Astrocyte (in vitro differentiated cells and primary cell): ENCODE results near the gene ZSCAN1. TPM values are rescaled to one million over a fixed set of nuclear protein-coding genes. Genes with fewer than 3 reads are reported as not detected.

Source experiments
- DNase-seq: peaks from one replicate; pipeline ENCODE4 v3.0.0-alpha.2; 2010; ENCODE audit warnings: low read depth
- FAIRE-seq: peaks from 2 replicates; lab custom pipeline; 2011; peaks lifted over from hg19 to GRCh38; lab: Jason Lieb, UNC
- H2AFZ ChIP-seq: 2 replicates; pipeline ENCODE4 v1.6.0; 2012; ENCODE audit warnings: low read depth, low read length, inconsistent platforms
- H3K27ac ChIP-seq: 2 replicates; pipeline ENCODE4 v1.5.1; 2011; ENCODE audit warnings: low read depth, low read length, inconsistent platforms
- H3K27me3 ChIP-seq: 2 replicates; pipeline ENCODE4 v1.6.0; 2011; ENCODE audit warnings: low read length, inconsistent platforms; ENCODE audit not compliant: insufficient read depth
- H3K36me3 ChIP-seq: 2 replicates; pipeline ENCODE4 v1.5.1; 2011; ENCODE audit warnings: low read length, inconsistent platforms; ENCODE audit not compliant: insufficient read depth
- H3K4me1 ChIP-seq: 2 replicates; pipeline ENCODE4 v1.5.1; 2011; ENCODE audit warnings: low read length, inconsistent platforms; ENCODE audit not compliant: insufficient read depth
- H3K4me2 ChIP-seq: 2 replicates; pipeline ENCODE4 v1.6.0; 2012; ENCODE audit warnings: low read length, inconsistent platforms
- H3K4me3 ChIP-seq: 2 replicates; pipeline ENCODE4 v1.5.1; 2011; ENCODE audit warnings: low read depth, mild to moderate bottlenecking, low read length, inconsistent platforms; ENCODE audit not compliant: insufficient read depth
- H3K79me2 ChIP-seq: 2 replicates; pipeline ENCODE4 v1.6.0; 2012; ENCODE audit warnings: mild to moderate bottlenecking, low read length, inconsistent platforms; ENCODE audit not compliant: insufficient read depth
- H3K9ac ChIP-seq: 2 replicates; pipeline ENCODE4 v1.6.0; 2012; ENCODE audit warnings: mild to moderate bottlenecking, low read length, inconsistent platforms
- H3K9me3 ChIP-seq: 2 replicates; pipeline ENCODE4 v1.5.1; 2012; ENCODE audit warnings: low read depth, mild to moderate bottlenecking, low read length, inconsistent platforms; ENCODE audit not compliant: insufficient read depth
- H4K20me1 ChIP-seq: 2 replicates; pipeline ENCODE4 v1.6.0; 2012; ENCODE audit warnings: low read length, inconsistent platforms; ENCODE audit not compliant: insufficient read depth
- H3K27ac Mint-ChIP-seq: one replicate; pipeline ENCODE4 v1.8.0; 2021; ENCODE audit warnings: mild to moderate bottlenecking, mixed read lengths; ENCODE audit not compliant: unreplicated experiment
- H3K27me3 Mint-ChIP-seq: one replicate; pipeline ENCODE4 v1.8.0; 2021; ENCODE audit warnings: low read depth, mixed read lengths; ENCODE audit not compliant: unreplicated experiment
- H3K36me3 Mint-ChIP-seq: one replicate; pipeline ENCODE4 v1.8.0; 2021; ENCODE audit warnings: low read depth, mixed read lengths; ENCODE audit not compliant: unreplicated experiment
- H3K4me1 Mint-ChIP-seq: one replicate; pipeline ENCODE4 v1.8.0; 2021; ENCODE audit warnings: low read depth, mixed read lengths; ENCODE audit not compliant: unreplicated experiment
- H3K4me3 Mint-ChIP-seq: one replicate; pipeline ENCODE4 v1.8.0; 2021; ENCODE audit warnings: mild to moderate bottlenecking, moderate library complexity, mixed read lengths; ENCODE audit not compliant: unreplicated experiment
- H3K9me3 Mint-ChIP-seq: one replicate; pipeline ENCODE4 v1.8.0; 2021; ENCODE audit warnings: mild to moderate bottlenecking, mixed read lengths; ENCODE audit not compliant: unreplicated experiment
- CTCF ChIP-seq: IDR thresholded peaks from 2 replicates; pipeline ENCODE4 v1.5.1; 2011; ENCODE audit warnings: low read depth, mild to moderate bottlenecking, inconsistent platforms, low read length, moderate library complexity; ENCODE audit not compliant: insufficient read depth
- EZH2 ChIP-seq: IDR thresholded peaks from 2 replicates; pipeline ENCODE4 v1.6.1; 2012; ENCODE audit warnings: mild to moderate bottlenecking, low read length, inconsistent platforms; ENCODE audit not compliant: insufficient read depth
- total RNA-seq: library from RNA; stranded (reverse); gene quantifications from 2 replicates; pipeline ENCODE4 v1.2.1, GENCODE V29; 2021

The ZSCAN1 gene
- total RNA-seq, 1 donor from 2014 or later: not detected

GRCh38 chr19:58044391-58044790 lies 10.6 kb downstream of the ZSCAN1 start:
- Histone ChIP-seq H3K4me3 (no peak overlapping the region), H3K79me2 (no peaks in the 10 kb centered on the region), H3K27me3 (no peaks in the 10 kb centered on the region), H3K27ac (no peak overlapping the region), H3K36me3 (no peaks in the 10 kb centered on the region), H3K9me3 (peaks cover 18% of the 10 kb centered on the region), H3K4me1 (no peaks in the 10 kb centered on the region), H4K20me1 (no peaks in the 10 kb centered on the region), H3K9ac (no peak overlapping the region), H3K4me2 (no peak overlapping the region), H2AFZ (no peak overlapping the region)
- H3K4me3 Mint-ChIP-seq: no peak overlapping the region
- no peak for TF ChIP-seq CTCF
- no peak for TF ChIP-seq EZH2
- no peak overlapping the region for H3K27ac Mint-ChIP-seq
- FAIRE-seq (no peak), DNase-seq (no peak)
- peaks cover 32% of the 10 kb centered on the region for H3K9me3 Mint-ChIP-seq
- H3K27me3 Mint-ChIP-seq: no peaks in the 10 kb centered on the region
- peaks cover 3% of the 10 kb centered on the region for H3K36me3 Mint-ChIP-seq
- H3K4me1 Mint-ChIP-seq: no peaks in the 10 kb centered on the region

DNA sequence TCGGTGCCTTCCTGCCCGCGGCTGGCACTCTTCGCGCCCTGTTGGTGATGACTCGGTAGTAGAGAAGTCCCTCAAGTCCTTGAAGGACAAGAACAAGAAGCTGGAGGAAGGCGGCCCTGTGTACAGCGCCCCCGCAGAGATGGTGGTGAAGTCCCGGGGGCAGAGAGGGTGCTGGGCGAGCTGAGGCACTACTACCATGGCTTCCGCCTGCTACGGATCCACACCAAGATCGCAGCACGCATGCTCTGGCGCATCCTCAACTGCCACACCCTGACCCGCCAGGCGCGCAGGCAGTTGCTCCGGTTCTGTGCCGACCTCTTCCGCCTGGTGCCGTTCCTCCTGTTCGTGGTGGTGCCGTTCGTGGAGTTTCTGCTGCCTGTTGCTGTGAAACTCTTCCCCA lies 11.1 kb downstream of the ZSCAN1 start:
- no peaks in the 10 kb centered on the region for H3K79me2 ChIP-seq
- no peaks in the 10 kb centered on the region for H3K36me3 ChIP-seq
- no peak for DNase-seq
- TF ChIP-seq CTCF: no peak
- TF ChIP-seq EZH2: no peak
- peaks cover 21% of the 10 kb centered on the region for H3K9me3 ChIP-seq
- H3K27ac ChIP-seq: no peak overlapping the region
- H3K4me1 ChIP-seq: no peaks in the 10 kb centered on the region
- no peak overlapping the region for H3K4me2 ChIP-seq
- H3K36me3 Mint-ChIP-seq: peaks cover 3% of the 10 kb centered on the region
- no peak overlapping the region for H3K4me3 Mint-ChIP-seq
- H2AFZ ChIP-seq: no peak overlapping the region
- H3K27me3 ChIP-seq: no peaks in the 10 kb centered on the region
- no peaks in the 10 kb centered on the region for H3K27me3 Mint-ChIP-seq
- no peaks in the 10 kb centered on the region for H3K4me1 Mint-ChIP-seq
- H3K9ac ChIP-seq: no peak overlapping the region
- FAIRE-seq: no peak
- no peaks in the 10 kb centered on the region for H4K20me1 ChIP-seq
- H3K9me3 Mint-ChIP-seq: peaks cover 34% of the 10 kb centered on the region
- no peak overlapping the region for H3K4me3 ChIP-seq
- no peak overlapping the region for H3K27ac Mint-ChIP-seq

DNA sequence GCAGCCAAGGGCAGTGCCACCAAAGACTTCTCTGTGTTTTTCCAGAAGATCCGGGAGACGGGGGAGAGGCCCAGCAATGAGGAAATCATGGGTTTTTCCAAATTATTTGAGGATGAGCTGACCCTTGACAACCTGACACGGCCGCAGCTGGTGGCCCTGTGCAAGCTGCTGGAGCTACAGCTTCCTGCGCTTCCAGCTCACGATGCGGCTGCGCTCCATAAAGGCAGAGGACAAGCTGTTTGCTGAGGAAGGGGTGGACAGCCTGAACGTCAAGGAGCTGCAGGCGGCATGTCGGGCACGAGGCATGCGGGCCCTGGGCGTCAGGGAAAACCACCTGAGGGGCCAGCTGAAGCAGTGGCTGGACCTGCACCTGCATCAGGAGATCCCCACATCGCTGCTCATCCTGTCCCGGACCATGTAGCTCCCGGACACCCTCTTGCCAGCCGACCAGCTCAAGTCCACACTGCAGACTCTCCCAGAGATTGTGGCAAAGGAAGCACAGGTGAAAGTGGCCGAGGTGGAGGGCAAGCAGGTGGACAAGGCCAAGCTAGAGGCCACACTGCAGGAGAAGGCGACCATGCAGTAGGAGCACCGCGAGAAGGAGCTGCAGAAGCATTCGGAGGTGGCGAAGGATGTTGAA lies 11.7 kb downstream of the ZSCAN1 start:
- Histone ChIP-seq H3K9ac (no peak overlapping the region), H3K36me3 (no peaks in the 10 kb centered on the region), H3K4me2 (no peak overlapping the region), H3K9me3 (peaks cover 22% of the 10 kb centered on the region), H3K79me2 (no peaks in the 10 kb centered on the region), H3K4me1 (no peaks in the 10 kb centered on the region), H3K27me3 (no peaks in the 10 kb centered on the region), H2AFZ (no peak overlapping the region), H4K20me1 (no peaks in the 10 kb centered on the region), H3K4me3 (no peak overlapping the region), H3K27ac (no peak overlapping the region)
- no peaks in the 10 kb centered on the region for H3K4me1 Mint-ChIP-seq
- no peak for TF ChIP-seq CTCF
- no peak for TF ChIP-seq EZH2
- no peak for DNase-seq
- no peak overlapping the region for H3K4me3 Mint-ChIP-seq
- H3K27ac Mint-ChIP-seq: no peak overlapping the region
- peaks cover 3% of the 10 kb centered on the region for H3K36me3 Mint-ChIP-seq
- no peak for FAIRE-seq
- H3K27me3 Mint-ChIP-seq: no peaks in the 10 kb centered on the region
- peaks cover 30% of the 10 kb centered on the region for H3K9me3 Mint-ChIP-seq
